CD4-positive, alpha-beta T cell treated with Interleukin-17A for 1 hour (primary cell): Measurements from ENCODE around the gene OR2H1.

Source experiments
- DNase-seq: peaks from one replicate; pipeline ENCODE4 v3.0.0-alpha.2; 2020

OR2H1 gene

GRCh38 chr6:29486577-29486976 lies 29.6 kb downstream of the OR2H1 start:
- no peak for DNase-seq

- DNase-seq: no peak
Measured at GRCh38 chr6:29487131-29487530, 30.2 kb downstream of the OR2H1 start.

- no peak for DNase-seq
Measured at GRCh38 chr6:29487660-29488059, 30.7 kb downstream of the OR2H1 start, which contains the start of gene MAS1L. Gene MAS1L (minus strand): TSS chr6:29487956. CDS start chr6:29487902, 54 bp downstream.

GRCh38 chr6:29488874-29489273 lies 31.9 kb downstream of the OR2H1 start:
- no peak for DNase-seq

- DNase-seq: no peak
Measured at GRCh38 chr6:29489286-29489685, 32.3 kb downstream of the OR2H1 start.

- no peak for DNase-seq
Measured at GRCh38 chr6:29490055-29490454, 33.1 kb downstream of the OR2H1 start.

- no peak for DNase-seq
Measured at GRCh38 chr6:29490552-29490951, 33.6 kb downstream of the OR2H1 start.

GRCh38 chr6:29491574-29491973 lies 34.6 kb downstream of the OR2H1 start:
- DNase-seq: no peak

GRCh38 chr6:29493261-29493660 lies 36.3 kb downstream of the OR2H1 start:
- DNase-seq: no peak

GRCh38 chr6:29494131-29494530 lies 37.2 kb downstream of the OR2H1 start:
- DNase-seq: no peak

GRCh38 chr6:29495571-29495970 lies 38.6 kb downstream of the OR2H1 start:
- DNase-seq: no peak

GRCh38 chr6:29496961-29497360 lies 40.0 kb downstream of the OR2H1 start:
- no peak for DNase-seq

GRCh38 chr6:29499704-29500103 lies 42.7 kb downstream of the OR2H1 start:
- no peak for DNase-seq

- no peak for DNase-seq
Measured at GRCh38 chr6:29500594-29500993, 43.6 kb downstream of the OR2H1 start.

- no peak for DNase-seq
Measured at GRCh38 chr6:29501106-29501505, 44.2 kb downstream of the OR2H1 start.

GRCh38 chr6:29502181-29502580 lies 45.2 kb downstream of the OR2H1 start:
- no peak for DNase-seq

- no peak for DNase-seq
Measured at GRCh38 chr6:29502597-29502996, 45.6 kb downstream of the OR2H1 start.

GRCh38 chr6:29504961-29505360 lies 48.0 kb downstream of the OR2H1 start:
- DNase-seq: no peak

GRCh38 chr6:29505808-29506207 lies 48.9 kb downstream of the OR2H1 start:
- no peak for DNase-seq

GRCh38 chr6:29506446-29507067 lies 49.6 kb downstream of the OR2H1 start:
- DNase-seq: no peak

GRCh38 chr6:29507319-29507718 lies 50.4 kb downstream of the OR2H1 start:
- DNase-seq: no peak

- no peak for DNase-seq
Measured at GRCh38 chr6:29509239-29509638, 52.3 kb downstream of the OR2H1 start.

GRCh38 chr6:29509711-29510110 lies 52.8 kb downstream of the OR2H1 start:
- DNase-seq: no peak

- DNase-seq: no peak
Measured at GRCh38 chr6:29510202-29510601, 53.2 kb downstream of the OR2H1 start.

GRCh38 chr6:29510746-29511300 lies 53.9 kb downstream of the OR2H1 start:
- DNase-seq: no peak
